ENCODE data around the gene FIP1L1.

DNA sequence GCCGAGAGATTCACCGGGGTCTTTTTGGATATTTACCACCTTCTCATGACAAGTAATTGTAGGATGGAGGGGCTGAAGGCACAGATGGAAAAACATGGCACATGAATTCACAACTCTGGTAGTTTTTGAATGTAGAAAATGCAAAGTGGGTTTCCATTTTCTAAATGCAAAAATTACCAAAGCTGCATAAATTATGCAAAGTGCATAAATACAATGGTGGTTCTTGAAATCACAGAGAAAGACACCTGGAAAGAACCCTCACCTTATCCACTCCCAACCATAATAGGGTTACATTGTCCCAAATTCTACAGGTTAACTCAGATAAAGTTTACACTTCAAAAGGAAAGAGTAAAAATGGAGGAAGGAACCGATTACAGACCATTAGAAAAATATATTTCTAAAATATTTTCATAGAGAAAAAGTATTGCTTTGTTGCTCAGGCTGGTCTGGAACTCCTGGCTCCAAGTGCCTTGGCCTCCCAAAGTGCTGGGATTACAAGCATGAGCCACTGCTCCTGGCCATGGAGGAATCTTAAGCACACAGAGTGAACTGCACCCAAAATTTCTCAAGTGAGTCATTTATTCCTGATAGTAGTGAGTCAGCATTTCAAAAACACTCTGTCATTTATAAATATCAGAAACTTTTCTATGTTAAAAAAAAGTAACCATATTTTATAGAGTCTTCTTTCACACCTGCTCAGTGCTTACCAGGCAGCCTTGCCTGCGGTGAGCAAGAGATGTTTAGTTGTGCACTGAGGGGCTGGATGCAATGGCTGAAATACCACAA is 101.4 kb downstream of the FIP1L1 start:
- TF ChIP-seq, protein P1, sequence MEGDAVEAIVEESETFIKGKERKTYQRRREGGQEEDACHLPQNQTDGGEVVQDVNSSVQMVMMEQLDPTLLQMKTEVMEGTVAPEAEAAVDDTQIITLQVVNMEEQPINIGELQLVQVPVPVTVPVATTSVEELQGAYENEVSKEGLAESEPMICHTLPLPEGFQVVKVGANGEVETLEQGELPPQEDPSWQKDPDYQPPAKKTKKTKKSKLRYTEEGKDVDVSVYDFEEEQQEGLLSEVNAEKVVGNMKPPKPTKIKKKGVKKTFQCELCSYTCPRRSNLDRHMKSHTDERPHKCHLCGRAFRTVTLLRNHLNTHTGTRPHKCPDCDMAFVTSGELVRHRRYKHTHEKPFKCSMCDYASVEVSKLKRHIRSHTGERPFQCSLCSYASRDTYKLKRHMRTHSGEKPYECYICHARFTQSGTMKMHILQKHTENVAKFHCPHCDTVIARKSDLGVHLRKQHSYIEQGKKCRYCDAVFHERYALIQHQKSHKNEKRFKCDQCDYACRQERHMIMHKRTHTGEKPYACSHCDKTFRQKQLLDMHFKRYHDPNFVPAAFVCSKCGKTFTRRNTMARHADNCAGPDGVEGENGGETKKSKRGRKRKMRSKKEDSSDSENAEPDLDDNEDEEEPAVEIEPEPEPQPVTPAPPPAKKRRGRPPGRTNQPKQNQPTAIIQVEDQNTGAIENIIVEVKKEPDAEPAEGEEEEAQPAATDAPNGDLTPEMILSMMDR (IDR thresholded peaks at IDR 0.05): no peak
- no peak for TF ChIP-seq POLR2A (IDR thresholded peaks at IDR 0.05)
- no peak for TF ChIP-seq EP300 (IDR thresholded peaks at IDR 0.05)

All from ovary (tissue), 3 donors.